ENCODE results near the gene TCEANC2.
"Not testable (repeated sequence)": the region's sequence is repeated elsewhere in the genome, so short reads cannot be mapped to it uniquely, and the experiment has no call there.

Gene TCEANC2

GRCh38 chr1:54027848-54028247 is 25.6 kb upstream of the TCEANC2 start:
- DNase-seq (ENCODE audit: low read depth in 2 of 2) = no peak

GRCh38 chr1:54028306-54029251 is 24.8 kb upstream of the TCEANC2 start:
- no peak for DNase-seq (ENCODE audit: low read depth in 2 of 2)

- no peak for DNase-seq (ENCODE audit: low read depth in 2 of 2)
Observed at GRCh38 chr1:54037476-54037875, 15.9 kb upstream of the TCEANC2 start.

GRCh38 chr1:54041806-54042205 is 11.6 kb upstream of the TCEANC2 start:
- DNase-seq (ENCODE audit: low read depth in 2 of 2) = no peak

- DNase-seq (ENCODE audit: low read depth in 2 of 2) = no peak
Observed at GRCh38 chr1:54045496-54045895, 7.9 kb upstream of the TCEANC2 start.

GRCh38 chr1:54046671-54047383 is 6.6 kb upstream of the TCEANC2 start:
- DNase-seq (ENCODE audit: low read depth in 2 of 2) = no peak

- DNase-seq (ENCODE audit: low read depth in 2 of 2) = no peak
Observed at GRCh38 chr1:54047384-54048305, 5.8 kb upstream of the TCEANC2 start.

GRCh38 chr1:54050435-54050834 is 3.0 kb upstream of the TCEANC2 start:
- DNase-seq (ENCODE audit: low read depth in 2 of 2) = not testable (repeated sequence)

- DNase-seq (ENCODE audit: low read depth in 2 of 2) = no peak
Observed at GRCh38 chr1:54051933-54052430, 1.4 kb upstream of the TCEANC2 start.

GRCh38 chr1:54052431-54052933 is 926 bp upstream of the TCEANC2 start:
- peak in 1 of 2 donors; percentile 9 for DNase-seq (ENCODE audit: low read depth in 2 of 2)

GRCh38 chr1:54053745-54054437 is 483 bp downstream of the TCEANC2 start:
- DNase-seq (ENCODE audit: low read depth in 2 of 2) = peak in 1 of 2 donors; percentile 3

- DNase-seq (ENCODE audit: low read depth in 2 of 2) = no peak
Observed at GRCh38 chr1:54054438-54054749, 986 bp downstream of the TCEANC2 start.

GRCh38 chr1:54064299-54064698 is 10.9 kb downstream of the TCEANC2 start:
- no peak for DNase-seq (ENCODE audit: low read depth in 2 of 2)

GRCh38 chr1:54069791-54070170 is 16.4 kb downstream of the TCEANC2 start:
- no peak for DNase-seq (ENCODE audit: low read depth in 2 of 2)

- DNase-seq (ENCODE audit: low read depth in 2 of 2) = no peak
Observed at GRCh38 chr1:54070171-54070837, 16.9 kb downstream of the TCEANC2 start.

- DNase-seq (ENCODE audit: low read depth in 2 of 2) = no peak
Observed at GRCh38 chr1:54077359-54077758, 24.0 kb downstream of the TCEANC2 start.

- no peak for DNase-seq (ENCODE audit: low read depth in 2 of 2)
Observed at GRCh38 chr1:54080598-54081049, 27.2 kb downstream of the TCEANC2 start.

- peak; percentile 10 to 18 for DNase-seq (ENCODE audit: low read depth in 2 of 2)
Observed at GRCh38 chr1:54081306-54082270, 28.2 kb downstream of the TCEANC2 start.

GRCh38 chr1:54084794-54085193 is 31.4 kb downstream of the TCEANC2 start:
- DNase-seq (ENCODE audit: low read depth in 2 of 2) = no peak
